Measurements from ENCODE around the gene VPS18.

- TF ChIP-seq POLR2AphosphoS5 (IDR thresholded peaks at IDR 0.05; ENCODE audit: insufficient read depth, low read depth, low read length): peak; percentile 48
- peak; percentile 70 to 90 for TF ChIP-seq CTCF (IDR thresholded peaks at IDR 0.05; ENCODE audit: extremely low read depth in 1 of 2, insufficient read depth in 1 of 2, low read depth in 1 of 2, low read length in 2 of 2)
- no peak for TF ChIP-seq POLR2A (IDR thresholded peaks at IDR 0.05; ENCODE audit: low read depth, low read length)
- no peak for TF ChIP-seq EZH2 (IDR thresholded peaks at IDR 0.05; ENCODE audit: borderline replicate concordance, low read depth, low read length, severe bottlenecking)
- no peak for TF ChIP-seq FOS (IDR thresholded peaks at IDR 0.05; ENCODE audit: borderline replicate concordance, insufficient read depth, low read length)
- TF ChIP-seq JUN (IDR thresholded peaks at IDR 0.05; ENCODE audit: borderline replicate concordance, insufficient read depth, insufficient read length, low read depth): no peak
- no peak for TF ChIP-seq GATA2 (IDR thresholded peaks at IDR 0.05; ENCODE audit: insufficient read depth, insufficient read length, low read depth, low read length)
These were observed 36.4 kb downstream of the VPS18 start for GRCh38 chr15:40930430-40931299.

All from endothelial cell of umbilical vein (primary cell).